Dendritic cell treated with granulocyte-macrophage colony-stimulating factor and Interleukin-4, amounts not matched to agents 40 ng/mL and 50 ng/mL, for 4 days (primary cell): Measurements from ENCODE around the gene SCML1.

Experiments used
- H3K27ac Mint-ChIP-seq: one replicate; pipeline ENCODE4 v1.8.0; 2022; ENCODE audit warnings: mild to moderate bottlenecking, mixed read lengths
- H3K27me3 Mint-ChIP-seq: one replicate; pipeline ENCODE4 v1.8.0; 2022; ENCODE audit warnings: mild to moderate bottlenecking, mixed read lengths
- H3K36me3 Mint-ChIP-seq: one replicate; pipeline ENCODE4 v1.8.0; 2022; ENCODE audit warnings: low read depth, mixed read lengths
- H3K4me1 Mint-ChIP-seq: one replicate; pipeline ENCODE4 v1.8.0; 2022; ENCODE audit warnings: low read depth, mixed read lengths
- H3K4me3 Mint-ChIP-seq: one replicate; pipeline ENCODE4 v1.8.0; 2022; ENCODE audit warnings: mild to moderate bottlenecking, moderate library complexity, mixed read lengths
- H3K9me3 Mint-ChIP-seq: one replicate; pipeline ENCODE4 v1.8.0; 2022; ENCODE audit warnings: mixed read lengths
- intact Hi-C: fragments of 100-400 bp; cut with micrococcal nuclease; formaldehyde crosslinking; loops from one replicate; pipeline ENCODE4 v1.15.0; 2022

Gene SCML1

DNA sequence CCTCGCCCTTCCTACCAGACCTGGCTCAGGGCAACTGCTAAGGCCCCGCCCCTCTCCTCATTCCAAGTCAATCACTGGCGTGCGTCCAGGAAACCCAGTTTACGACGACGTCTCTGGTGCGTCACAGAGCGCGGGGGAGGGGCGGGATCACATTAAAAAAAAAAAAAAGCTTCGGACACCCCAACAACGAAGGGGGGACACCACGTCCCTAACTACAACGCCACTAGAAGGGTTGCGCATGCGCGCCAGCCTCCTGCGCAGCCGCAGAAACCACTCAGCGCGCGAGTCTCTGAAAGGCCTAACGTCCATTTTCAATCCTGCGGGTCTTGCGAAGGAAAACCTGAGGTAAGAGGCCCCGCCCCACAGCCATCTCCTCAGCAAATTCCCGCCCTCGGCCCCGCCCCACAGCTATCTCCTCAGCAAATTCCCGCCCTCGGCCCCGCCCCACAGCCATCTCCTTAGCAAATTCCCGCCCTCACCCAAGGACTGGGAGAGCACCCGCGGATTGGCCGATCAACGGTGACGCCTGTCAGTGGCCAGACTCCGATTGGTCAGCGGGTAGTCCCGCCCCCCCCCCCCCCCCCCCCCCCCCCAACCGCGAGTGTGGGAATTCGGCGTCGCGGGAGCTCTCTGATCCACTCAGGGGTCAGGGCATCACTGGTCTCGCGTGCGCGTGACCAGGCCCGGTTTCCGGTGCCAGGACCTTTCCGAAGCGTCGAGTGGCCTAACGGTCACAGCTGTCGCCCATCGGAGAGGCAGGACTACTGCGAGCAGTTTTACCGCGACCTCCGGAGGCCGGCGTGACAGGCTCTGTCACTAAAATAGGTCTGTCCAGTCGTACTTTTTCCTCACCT is at the start of gene SCML1:
Gene SCML1, plus strand, starts transcription at position 638 of the 854 bp plus-strand sequence. CDS start 6,694 bp downstream, outside the sequence.
- Mint-ChIP-seq H3K27ac (peak within 1 kb of the TSS; percentile 89), H3K27me3 (peaks cover 27% of the 10 kb centered on the region), H3K4me3 (peak within 1 kb of the TSS; percentile 87), H3K9me3 (no peaks in the 10 kb centered on the region), H3K36me3 (peaks cover 8% of the 10 kb centered on the region), H3K4me1 (peaks cover 16% of the 10 kb centered on the region)
- intact Hi-C loops, result no loop called here

DNA sequence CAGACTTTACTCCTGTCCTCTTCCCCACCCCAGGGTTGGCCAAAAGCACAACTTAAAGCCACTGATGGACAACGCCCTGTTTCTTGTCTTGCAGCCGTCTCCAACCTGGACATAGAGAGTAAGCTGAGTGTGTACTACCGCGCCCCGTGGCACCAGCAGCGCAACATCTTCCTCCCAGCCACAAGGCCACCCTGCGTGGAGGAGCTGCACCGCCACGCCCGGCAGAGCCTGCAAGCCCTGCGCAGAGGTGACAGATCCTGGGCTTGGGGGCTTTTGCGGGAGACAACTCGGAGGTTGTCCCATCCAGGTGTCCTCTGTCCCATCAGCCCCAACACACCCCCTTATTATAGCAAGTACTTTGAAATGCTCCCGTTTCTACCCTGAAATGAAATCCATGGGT is 49.6 kb upstream of the SCML1 start:
- H3K27ac Mint-ChIP-seq, result no peak overlapping the region
- no peak overlapping the region for H3K4me3 Mint-ChIP-seq
- no peaks in the 10 kb centered on the region for H3K27me3 Mint-ChIP-seq
- no peaks in the 10 kb centered on the region for H3K36me3 Mint-ChIP-seq
- H3K9me3 Mint-ChIP-seq, result no peaks in the 10 kb centered on the region
- peaks cover 1% of the 10 kb centered on the region for H3K4me1 Mint-ChIP-seq
- intact Hi-C loops, result no loop called here

DNA sequence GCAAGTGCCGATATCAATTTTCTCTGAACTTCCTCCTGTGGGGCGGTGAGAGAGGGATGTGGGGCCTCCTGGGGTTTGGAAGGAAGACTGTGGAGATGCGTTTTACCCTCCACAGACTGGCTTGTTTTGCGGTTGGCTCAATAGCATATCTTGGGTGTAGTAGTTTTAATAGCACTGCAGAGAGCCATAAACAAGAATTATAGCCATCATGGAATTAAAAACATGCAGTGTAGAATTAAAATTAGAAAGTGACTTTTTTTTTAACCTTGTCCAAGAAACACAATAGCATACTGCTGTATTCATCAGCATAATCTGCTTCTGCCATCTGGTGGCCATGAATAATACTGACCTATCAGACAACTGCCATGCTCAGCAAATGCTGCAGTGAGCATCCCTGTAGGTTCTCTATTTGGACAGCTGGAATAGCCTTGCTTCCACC is 47.3 kb upstream of the SCML1 start:
- Mint-ChIP-seq H3K9me3 (no peaks in the 10 kb centered on the region), H3K27me3 (no peaks in the 10 kb centered on the region), H3K4me1 (no peaks in the 10 kb centered on the region), H3K4me3 (no peak overlapping the region), H3K36me3 (no peaks in the 10 kb centered on the region), H3K27ac (no peak overlapping the region)
- intact Hi-C loops, result loop anchor here (2.0 kb wide), 1 partner anchor 447 kb away; no protein-coding TSS in a partner anchor

DNA sequence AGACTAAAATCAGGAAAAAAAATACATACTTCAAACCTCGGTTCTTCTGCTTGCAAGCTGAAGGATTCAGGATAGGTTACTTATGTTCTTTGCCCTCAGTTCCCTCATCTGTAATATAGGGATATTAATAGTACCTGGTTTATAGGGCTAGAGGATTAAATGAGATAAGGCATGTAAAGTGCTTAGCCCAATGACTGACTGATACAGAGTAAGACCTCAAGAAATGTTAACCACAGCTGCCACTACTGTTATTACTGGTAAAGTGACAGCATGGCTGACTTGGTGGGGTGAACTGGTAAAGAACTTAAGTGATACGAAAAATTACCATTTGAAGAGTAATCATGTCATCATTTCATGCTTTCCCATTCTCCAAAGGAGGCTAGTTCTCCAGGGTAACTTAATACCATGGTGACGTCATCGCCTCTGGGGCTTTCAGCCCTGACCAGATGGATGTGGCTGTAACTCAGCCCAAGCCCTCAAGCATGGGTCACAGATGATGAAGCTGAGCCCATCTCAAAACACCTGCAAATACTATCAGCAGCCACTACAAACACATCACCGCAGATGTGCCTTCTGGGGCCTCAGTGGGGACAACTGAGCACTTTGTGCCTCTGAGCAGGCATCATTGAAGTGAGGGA is 44.5 kb upstream of the SCML1 start:
- H3K9me3 Mint-ChIP-seq, result no peaks in the 10 kb centered on the region
- intact Hi-C loops, result no loop called here
- H3K27ac Mint-ChIP-seq, result no peak overlapping the region
- H3K27me3 Mint-ChIP-seq, result no peaks in the 10 kb centered on the region
- H3K4me1 Mint-ChIP-seq, result no peaks in the 10 kb centered on the region
- H3K4me3 Mint-ChIP-seq, result no peak overlapping the region
- H3K36me3 Mint-ChIP-seq, result no peaks in the 10 kb centered on the region

GRCh38 chrX:17697191-17697590 is 40.1 kb upstream of the SCML1 start:
- intact Hi-C loops, result no loop called here
- Mint-ChIP-seq H3K27ac (no peak overlapping the region), H3K27me3 (no peaks in the 10 kb centered on the region), H3K9me3 (no peaks in the 10 kb centered on the region), H3K4me1 (no peaks in the 10 kb centered on the region), H3K4me3 (no peak overlapping the region), H3K36me3 (no peaks in the 10 kb centered on the region)

DNA sequence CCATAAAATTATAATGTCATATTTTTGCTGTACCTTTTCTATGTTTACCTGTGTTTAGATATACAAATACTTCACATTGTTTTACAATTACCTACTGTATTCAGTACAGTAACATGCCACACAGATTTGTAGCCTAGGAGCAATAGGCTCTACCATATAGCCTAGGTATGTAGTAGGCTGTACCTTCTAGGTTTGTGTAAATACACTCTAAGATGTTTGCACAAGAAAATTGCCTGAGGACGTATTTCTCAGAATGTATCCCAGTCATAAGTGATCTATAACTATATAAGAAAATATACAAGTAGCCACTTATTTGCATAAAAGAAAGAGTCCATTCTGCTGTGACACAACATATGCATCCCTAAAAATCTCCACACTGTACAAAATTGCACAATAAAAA is 36.3 kb upstream of the SCML1 start:
- Mint-ChIP-seq H3K36me3 (no peaks in the 10 kb centered on the region), H3K4me1 (no peaks in the 10 kb centered on the region), H3K4me3 (no peak overlapping the region), H3K9me3 (no peaks in the 10 kb centered on the region), H3K27me3 (no peaks in the 10 kb centered on the region), H3K27ac (no peak overlapping the region)
- intact Hi-C loops, result no loop called here

GRCh38 chrX:17703201-17703600 is 34.1 kb upstream of the SCML1 start:
- intact Hi-C loops, result no loop called here
- Mint-ChIP-seq H3K4me3 (no peak overlapping the region), H3K4me1 (no peaks in the 10 kb centered on the region)

GRCh38 chrX:17705211-17705610 is 32.1 kb upstream of the SCML1 start:
- intact Hi-C loops, result no loop called here
- no peaks in the 10 kb centered on the region for H3K27me3 Mint-ChIP-seq
- no peak overlapping the region for H3K27ac Mint-ChIP-seq
- H3K36me3 Mint-ChIP-seq, result no peaks in the 10 kb centered on the region
- no peaks in the 10 kb centered on the region for H3K4me1 Mint-ChIP-seq
- no peak overlapping the region for H3K4me3 Mint-ChIP-seq
- H3K9me3 Mint-ChIP-seq, result no peaks in the 10 kb centered on the region

More at GRCh38 chrX:17703201-17703600, 34.1 kb upstream of the SCML1 start:
- H3K27me3 Mint-ChIP-seq, result no peaks in the 10 kb centered on the region
- H3K9me3 Mint-ChIP-seq, result no peaks in the 10 kb centered on the region
- H3K36me3 Mint-ChIP-seq, result no peaks in the 10 kb centered on the region
- H3K27ac Mint-ChIP-seq, result no peak overlapping the region

DNA sequence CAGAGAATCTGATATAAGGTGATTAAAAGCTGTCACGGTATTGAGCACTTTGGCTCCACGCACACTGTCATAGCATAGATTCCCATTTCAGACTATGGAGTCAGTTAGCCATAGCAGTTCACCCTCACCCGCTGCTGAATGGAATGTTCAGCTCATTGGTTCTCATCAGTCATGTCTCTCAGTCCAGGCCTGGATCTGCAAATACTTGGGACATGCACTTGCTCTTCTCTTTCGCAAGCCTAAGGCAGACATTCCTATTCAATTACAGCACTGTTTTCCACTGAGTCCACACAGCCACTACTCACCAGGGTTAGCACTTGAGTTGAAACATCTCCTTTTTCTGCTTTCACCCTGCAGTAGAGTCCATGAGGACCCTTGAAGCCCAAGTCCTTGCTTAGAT is 30.6 kb upstream of the SCML1 start:
- intact Hi-C loops, result no loop called here
- H3K4me3 Mint-ChIP-seq, result no peak overlapping the region
- H3K4me1 Mint-ChIP-seq, result no peaks in the 10 kb centered on the region

GRCh38 chrX:17707731-17708130 is 29.6 kb upstream of the SCML1 start:
- H3K9me3 Mint-ChIP-seq, result no peaks in the 10 kb centered on the region
- no peaks in the 10 kb centered on the region for H3K36me3 Mint-ChIP-seq
- H3K27ac Mint-ChIP-seq, result no peak overlapping the region
- intact Hi-C loops, result no loop called here
- H3K4me3 Mint-ChIP-seq, result no peak overlapping the region
- no peaks in the 10 kb centered on the region for H3K4me1 Mint-ChIP-seq
- H3K27me3 Mint-ChIP-seq, result no peaks in the 10 kb centered on the region

More for the DNA sequence above, 30.6 kb upstream of the SCML1 start:
- Mint-ChIP-seq H3K9me3 (no peaks in the 10 kb centered on the region), H3K36me3 (no peaks in the 10 kb centered on the region), H3K27me3 (no peaks in the 10 kb centered on the region), H3K27ac (no peak overlapping the region)

- Mint-ChIP-seq H3K27ac (no peak overlapping the region), H3K27me3 (no peaks in the 10 kb centered on the region), H3K9me3 (no peaks in the 10 kb centered on the region), H3K36me3 (no peaks in the 10 kb centered on the region), H3K4me3 (no peak overlapping the region), H3K4me1 (no peaks in the 10 kb centered on the region)
- intact Hi-C loops, result no loop called here
Measured at GRCh38 chrX:17710871-17711301, 26.4 kb upstream of the SCML1 start.

DNA sequence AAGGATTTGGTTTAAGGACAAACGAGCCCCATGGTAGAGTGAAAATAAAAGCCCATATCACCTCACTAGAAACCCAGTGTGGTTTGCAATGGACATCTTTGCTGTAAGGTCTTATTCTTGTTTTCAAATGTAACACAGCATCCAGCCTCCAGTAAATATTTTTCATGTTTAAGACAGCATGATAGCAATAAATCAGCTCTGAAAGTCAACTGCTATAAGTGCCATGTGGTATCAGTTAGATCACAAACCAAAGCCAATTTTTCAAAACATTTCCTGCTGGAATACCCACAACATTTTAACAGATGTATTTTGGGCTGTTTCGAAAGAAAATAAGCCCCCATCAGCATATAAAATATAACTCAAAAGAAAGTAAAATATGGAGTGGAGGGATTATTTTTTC is 24.0 kb upstream of the SCML1 start:
- no peaks in the 10 kb centered on the region for H3K36me3 Mint-ChIP-seq
- no peak overlapping the region for H3K27ac Mint-ChIP-seq
- no peaks in the 10 kb centered on the region for H3K4me1 Mint-ChIP-seq
- intact Hi-C loops, result no loop called here
- no peak overlapping the region for H3K4me3 Mint-ChIP-seq
- H3K9me3 Mint-ChIP-seq, result peaks cover 1% of the 10 kb centered on the region
- no peaks in the 10 kb centered on the region for H3K27me3 Mint-ChIP-seq

DNA sequence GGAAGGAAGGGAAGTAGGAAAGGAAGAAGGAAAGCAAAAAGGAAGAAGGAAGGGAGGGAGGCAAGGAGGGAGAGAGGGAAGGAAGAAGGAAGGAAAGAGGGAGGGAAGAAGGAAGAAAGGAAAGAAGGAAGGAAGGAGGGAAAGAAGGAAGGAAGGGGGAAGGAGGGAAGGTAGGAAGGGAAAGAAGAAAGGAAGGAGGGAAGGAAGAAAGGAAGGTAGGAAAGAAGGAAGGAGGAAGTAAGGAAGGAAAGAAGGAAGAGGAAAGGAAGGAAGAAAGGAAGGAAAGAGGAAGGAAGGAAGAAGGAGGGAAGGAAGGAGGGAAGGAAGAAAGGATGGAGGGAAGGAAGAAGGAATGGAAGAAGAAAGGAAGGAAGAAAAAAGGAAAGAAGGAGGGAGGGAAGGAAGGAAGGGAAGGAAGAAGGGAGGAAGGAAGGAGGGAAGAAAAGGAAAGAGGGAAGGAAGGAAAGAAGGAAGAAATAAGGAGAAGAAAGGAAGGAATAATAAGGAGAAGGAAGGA is 18.6 kb upstream of the SCML1 start:
- no peak overlapping the region for H3K4me3 Mint-ChIP-seq
- intact Hi-C loops, result no loop called here

DNA sequence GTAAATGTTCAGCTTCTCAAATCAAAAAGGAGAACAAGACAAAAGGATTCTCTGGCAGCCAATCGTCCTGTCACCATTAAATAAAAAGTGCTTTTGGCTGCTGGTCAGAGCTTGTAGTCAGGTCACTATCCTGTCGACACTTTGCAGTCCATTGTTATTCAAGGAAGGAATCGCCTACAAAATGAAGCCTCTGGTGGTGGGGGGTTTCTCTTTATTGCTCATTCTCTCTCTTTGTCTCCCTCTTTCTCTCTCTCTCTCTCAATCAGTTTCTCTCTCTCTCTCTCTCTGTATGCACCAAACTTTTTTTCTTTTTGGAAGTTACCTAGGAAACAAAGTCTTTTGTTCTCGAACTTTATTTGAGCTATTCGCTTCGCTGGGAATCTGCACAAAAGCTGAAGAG is 17.6 kb upstream of the SCML1 start:
- no peaks in the 10 kb centered on the region for H3K36me3 Mint-ChIP-seq
- intact Hi-C loops, result no loop called here
- no peak overlapping the region for H3K27ac Mint-ChIP-seq
- H3K9me3 Mint-ChIP-seq, result peaks cover 6% of the 10 kb centered on the region
- H3K4me3 Mint-ChIP-seq, result no peak overlapping the region
- no peaks in the 10 kb centered on the region for H3K4me1 Mint-ChIP-seq
- H3K27me3 Mint-ChIP-seq, result peaks cover 2% of the 10 kb centered on the region

More for the DNA sequence above, 18.6 kb upstream of the SCML1 start:
- H3K27me3 Mint-ChIP-seq, result peaks cover 2% of the 10 kb centered on the region
- peaks cover 6% of the 10 kb centered on the region for H3K9me3 Mint-ChIP-seq
- H3K36me3 Mint-ChIP-seq, result no peaks in the 10 kb centered on the region
- no peak overlapping the region for H3K27ac Mint-ChIP-seq
- no peaks in the 10 kb centered on the region for H3K4me1 Mint-ChIP-seq
